Measurements from ENCODE around the gene RAD9A.
"Not testable (repeated sequence)": the region's sequence is repeated elsewhere in the genome, so short reads cannot be mapped to it uniquely, and the experiment has no call there.

Gene RAD9A

DNA sequence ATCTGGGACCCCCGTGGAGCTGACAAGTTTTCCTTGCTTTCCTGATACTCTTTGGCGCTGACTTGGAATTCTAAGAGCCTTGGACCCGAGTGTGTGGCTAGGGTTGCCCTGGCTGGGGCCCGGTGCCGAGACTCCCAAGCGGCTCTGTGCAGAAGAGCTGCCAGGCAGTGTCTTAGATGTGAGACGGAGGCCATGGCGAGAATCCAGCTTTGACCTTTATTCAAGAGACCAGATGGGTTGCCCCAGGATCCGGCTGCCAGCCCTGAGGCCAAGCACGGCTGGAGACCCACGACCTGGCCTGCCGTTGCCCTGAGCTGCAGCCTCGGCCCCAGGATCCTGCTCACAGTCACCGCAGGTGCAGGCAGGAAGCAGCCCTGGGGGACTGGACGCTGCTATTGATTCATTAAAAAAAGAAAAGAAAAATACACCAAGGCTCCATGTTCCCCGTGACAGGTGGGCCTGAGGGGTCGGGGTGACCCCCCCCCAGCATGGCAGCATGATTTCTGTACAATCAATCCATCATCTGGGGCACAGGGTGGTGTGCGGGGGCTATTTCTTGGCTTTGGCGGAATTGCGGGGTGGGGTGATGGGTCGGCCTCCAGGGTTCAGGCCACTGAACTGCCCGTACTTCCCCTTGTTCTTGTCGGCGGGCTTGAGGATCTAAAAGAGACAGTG is 6.3 kb downstream of the RAD9A start:
- no peak for DNase-seq

- no peak for DNase-seq
These were observed 7.1 kb downstream of the RAD9A start for GRCh38 chr11:67398661-67399563.

- no peak for DNase-seq
These were observed 8.6 kb downstream of the RAD9A start for GRCh38 chr11:67400251-67400941.

DNA sequence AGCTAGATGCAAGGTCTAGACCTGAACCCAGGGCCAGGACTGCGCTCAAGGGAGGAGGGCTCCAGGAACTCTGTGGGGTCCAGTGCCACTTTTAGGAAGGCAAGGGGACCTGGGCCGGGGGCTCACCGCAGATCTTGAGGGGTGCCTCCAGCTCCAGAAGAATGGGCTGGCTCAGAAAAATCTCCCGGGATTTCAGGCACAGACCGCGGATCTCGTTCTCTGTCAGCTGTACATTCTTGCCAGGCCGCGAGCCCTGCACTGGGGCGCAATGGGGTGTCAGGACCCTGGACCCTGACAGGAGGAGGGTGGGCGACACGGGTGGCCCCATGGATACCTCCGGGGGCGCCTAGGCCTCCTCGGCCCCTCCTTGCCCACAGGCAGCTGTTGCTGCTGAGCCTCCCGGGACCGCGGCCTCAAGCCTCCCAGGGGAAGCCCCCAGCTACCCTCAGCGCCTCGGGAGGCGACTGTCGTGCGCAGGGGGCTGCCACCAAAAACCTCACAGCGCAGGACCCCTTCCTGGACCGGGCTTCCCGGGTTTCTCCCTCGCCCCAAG is 9.2 kb downstream of the RAD9A start:
- no peak for DNase-seq

GRCh38 chr11:67401495-67402191 is 9.9 kb downstream of the RAD9A start, which contains the start of gene PPP1CA:
PPP1CA (minus strand) TSS chr11:67401858; CDS start chr11:67401782, 76 bp downstream.
- peak; percentile 70 to 85 for DNase-seq

DNA sequence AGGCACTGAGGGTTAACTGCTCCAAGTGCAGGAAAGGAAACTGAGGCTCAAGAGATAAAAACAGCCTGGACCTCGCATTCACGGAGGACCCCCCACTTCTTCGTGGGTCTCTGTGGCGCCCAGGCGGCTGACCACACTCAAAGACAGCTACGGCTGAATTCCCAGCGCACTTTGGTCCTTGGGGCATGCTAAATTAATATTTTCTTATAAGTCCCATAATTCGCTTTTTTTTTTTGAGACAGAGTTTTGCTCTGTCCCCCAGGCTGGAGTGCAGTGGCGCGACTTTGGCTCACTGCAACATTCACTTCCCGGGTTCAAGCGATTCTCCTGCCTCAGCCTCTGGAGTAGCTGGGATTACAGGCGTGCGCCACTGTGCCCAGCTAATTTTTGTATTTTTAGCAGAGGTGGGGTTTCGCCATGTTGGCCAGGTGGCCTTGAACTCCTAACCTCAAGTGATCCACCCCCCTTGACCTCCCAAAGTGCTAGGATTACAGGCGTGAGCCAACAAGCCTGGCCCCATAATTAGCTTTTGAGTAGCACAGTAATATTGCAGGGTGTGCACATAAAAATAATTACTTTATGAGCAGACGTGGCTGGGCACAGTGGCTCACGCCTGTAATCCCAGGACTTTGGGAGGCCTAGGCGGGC is 10.5 kb downstream of the RAD9A start:
- not testable (repeated sequence) for DNase-seq

- DNase-seq, result not testable (repeated sequence)
These were observed 11.3 kb downstream of the RAD9A start for GRCh38 chr11:67403085-67403484.

GRCh38 chr11:67404515-67405195 is 12.9 kb downstream of the RAD9A start:
- no peak for DNase-seq

GRCh38 chr11:67405196-67405567 is 13.4 kb downstream of the RAD9A start:
- DNase-seq, result no peak

GRCh38 chr11:67405688-67406339 is 14.0 kb downstream of the RAD9A start:
- DNase-seq, result no peak

GRCh38 chr11:67406420-67406968 is 14.7 kb downstream of the RAD9A start:
- DNase-seq, result no peak

- DNase-seq, result no peak
These were observed 15.3 kb downstream of the RAD9A start for GRCh38 chr11:67406969-67407687.

DNA sequence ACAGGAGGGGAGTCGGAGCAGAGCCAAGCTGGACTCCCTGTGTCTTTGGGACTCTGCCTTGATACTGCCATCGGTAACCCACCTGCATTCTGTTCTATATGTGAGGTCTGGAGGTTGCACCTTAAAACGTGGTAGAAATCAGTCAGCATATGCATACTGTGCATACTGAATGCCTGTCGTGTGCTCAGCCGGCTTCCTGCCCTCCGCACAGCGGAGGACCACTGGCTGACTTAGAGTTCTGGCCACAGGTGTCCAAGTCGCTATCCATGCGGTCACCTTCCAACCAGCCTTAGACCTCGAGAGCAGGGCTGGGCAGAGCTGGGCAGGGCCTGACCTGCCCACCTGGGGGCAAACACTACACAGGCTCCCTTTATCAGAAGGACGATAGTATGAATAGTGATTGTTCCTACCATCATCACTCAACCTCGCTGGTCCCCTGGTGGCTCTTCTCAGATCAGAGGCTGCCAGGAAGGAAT is 15.9 kb downstream of the RAD9A start:
- DNase-seq, result no peak

GRCh38 chr11:67408437-67409200 is 16.8 kb downstream of the RAD9A start:
- no peak for DNase-seq

- DNase-seq, result no peak
These were observed 17.5 kb downstream of the RAD9A start for GRCh38 chr11:67409261-67409666.

DNA sequence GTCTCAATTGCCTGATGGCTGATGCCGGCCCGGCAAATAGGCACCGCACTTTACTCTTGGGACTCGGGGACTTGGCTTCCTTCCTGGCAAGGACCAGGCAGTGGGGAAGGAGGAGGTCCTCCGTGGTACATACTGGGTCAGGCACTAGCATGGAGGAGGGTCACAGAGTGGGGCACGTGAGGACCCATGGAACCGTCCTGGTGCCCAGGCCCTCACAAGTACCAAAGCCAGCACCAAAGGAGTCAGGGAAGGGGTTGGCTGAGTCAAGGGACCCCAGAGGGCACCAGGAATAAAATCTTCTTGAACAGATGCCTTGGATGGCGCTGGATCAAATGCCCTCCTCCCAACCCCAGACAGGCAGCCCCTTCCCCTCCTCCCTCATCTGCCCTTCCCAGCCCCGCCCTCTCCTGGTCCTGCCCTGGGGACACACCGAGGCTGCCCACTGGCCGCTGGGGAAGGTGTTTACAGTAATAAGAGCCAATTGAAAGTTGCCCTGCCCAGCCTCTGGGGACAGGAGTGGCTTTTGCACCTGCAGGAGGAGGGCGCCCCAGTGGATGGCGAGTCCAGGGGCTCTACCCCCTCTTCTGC is 18.1 kb downstream of the RAD9A start:
- DNase-seq, result no peak

- no peak for DNase-seq
These were observed 18.6 kb downstream of the RAD9A start for GRCh38 chr11:67410369-67410831.
